HepG2 (cell line): ENCODE results near the gene SLX9. TPM values are rescaled to one million over a fixed set of nuclear protein-coding genes. Genes with fewer than 3 reads are reported as not detected.
A peak's percentile ranks its signal among the peaks of the same experiment; 100 is the strongest.

Source experiments
- ATAC-seq: fragments of 200-7000 bp; cut with Tn5 transposase; 3 replicates; pipeline ENCODE4 v1.9.1; 2020; ENCODE audit warnings: mild to moderate bottlenecking, moderate library complexity
- BruUV-seq: library from RNA; stranded (reverse); fragments of 400-500 nt; replicated peaks from 2 replicates; lab custom pipeline; 2021; lab: Mats Ljungman, UMichigan
- CTCF ChIA-PET: fragments of 300-600 bp; formaldehyde crosslinking; extraction: SDS; loops from one replicate; lab custom pipeline; 2021; ENCODE audit warnings: low total read pairs, inconsistent platforms, low intra/inter-chr PET ratio; lab: Yijun Ruan, JAX
- POLR2A ChIA-PET: fragments of 350-600 bp; sonication (Branson Sonifier 250); formaldehyde crosslinking; loops from one replicate; lab custom pipeline; 2020; ENCODE audit warnings: antibody characterized with exemption, inconsistent platforms; lab: Yijun Ruan, JAX
- DNase-seq: peaks from one replicate; pipeline ENCODE4 v3.0.0-alpha.2; 2015; ENCODE audit warnings: low spot score
- FAIRE-seq: peaks from 3 replicates; lab custom pipeline; 2011; peaks lifted over from hg19 to GRCh38; lab: Jason Lieb, UNC
- H2AFZ ChIP-seq: one replicate; pipeline ENCODE4 v1.6.1; 2011; ENCODE audit warnings: low read length, inconsistent platforms
- H3K27ac ChIP-seq: fragments of 300-600 bp; 3 replicates; pipeline ENCODE4 v1.8.0; 2011; ENCODE audit warnings: mixed run types, mild to moderate bottlenecking, mixed read lengths, low read length, inconsistent platforms; ENCODE audit not compliant: insufficient read depth; ENCODE audit errors: extremely low read length
- H3K27me3 ChIP-seq, 2 experiments: fragments of 200-600 bp in 1 of 2; 2 replicates in 1 of 2; 3 replicates in 1 of 2; pipeline versions ENCODE4 v1.6.0 to v1.8.0; 2011; ENCODE audit warnings: low read length in 2 of 2, mild to moderate bottlenecking in 2 of 2, moderate library complexity in 2 of 2, inconsistent platforms in 1 of 2; ENCODE audit not compliant: insufficient read depth in 2 of 2, control insufficient read depth in 1 of 2
- H3K36me3 ChIP-seq, 2 experiments: fragments of 200-600 bp in 1 of 2; replicated peaks in 1 of 2; 2 replicates in 1 of 2; 3 replicates in 1 of 2; pipeline versions ENCODE4 v1.5.1 to v1.8.0; 2011; ENCODE audit warnings: low read length in 2 of 2, inconsistent platforms in 1 of 2; ENCODE audit not compliant: insufficient read depth in 2 of 2, control insufficient read depth in 1 of 2
- H3K4me1 ChIP-seq: 2 replicates; pipeline ENCODE4 v1.5.1; 2012; ENCODE audit warnings: low read length, inconsistent platforms; ENCODE audit not compliant: insufficient read depth
- H3K4me2 ChIP-seq: 2 replicates; pipeline ENCODE4 v1.6.0; 2011; ENCODE audit warnings: low read depth, low read length, inconsistent platforms
- H3K4me3 ChIP-seq, 3 experiments: fragments of 200-600 bp in 1 of 3; sonication (generic), shearing (Covaris generic) in 1 of 3; replicated peaks in 1 of 3; 2 replicates each; pipeline ENCODE4 v1.5.1; 2011 to 2016; ENCODE audit warnings: low read length in 3 of 3, inconsistent platforms in 2 of 3, low read depth in 2 of 3, mild to moderate bottlenecking in 2 of 3, control low read depth in 1 of 3, mixed read lengths in 1 of 3; ENCODE audit not compliant: insufficient read depth in 1 of 3
- H3K79me2 ChIP-seq: one replicate; pipeline ENCODE4 v1.6.1; 2011; ENCODE audit warnings: low read length, inconsistent platforms; ENCODE audit not compliant: insufficient read depth
- H3K9ac ChIP-seq: 2 replicates; pipeline ENCODE4 v1.6.0; 2011; ENCODE audit warnings: mild to moderate bottlenecking, low read depth, low read length, inconsistent platforms; ENCODE audit not compliant: insufficient read depth
- H3K9me3 ChIP-seq: 2 replicates; pipeline ENCODE4 v1.5.1; 2012; ENCODE audit warnings: mild to moderate bottlenecking, low read length
- H4K20me1 ChIP-seq: 2 replicates; pipeline ENCODE4 v1.6.0; 2011; ENCODE audit warnings: inconsistent platforms, mild to moderate bottlenecking, low read length, moderate library complexity; ENCODE audit not compliant: insufficient read depth
- ARHGAP35 ChIP-seq: sonication (generic); formaldehyde crosslinking; IDR thresholded peaks from 2 replicates; pipeline ENCODE4 v1.9.0; 2022; ENCODE audit warnings: mild to moderate bottlenecking, inconsistent platforms, moderate library complexity, missing genetic modification reagents, borderline replicate concordance
- DMAP1 ChIP-seq: IDR thresholded peaks from 2 replicates; pipeline ENCODE4 v1.6.1; 2016
- GTF3A ChIP-seq: sonication (generic); formaldehyde crosslinking; conservative IDR thresholded peaks from 2 replicates; pipeline ENCODE4 v1.4.0; 2020; ENCODE audit warnings: mild to moderate bottlenecking, missing genetic modification reagents
- HHEX ChIP-seq: IDR thresholded peaks from 2 replicates; pipeline ENCODE4 v1.6.1; 2016; ENCODE audit warnings: control low read depth
- NR1H2 ChIP-seq: sonication (generic); formaldehyde crosslinking; IDR thresholded peaks from 2 replicates; pipeline ENCODE4 v1.8.1; 2022; ENCODE audit warnings: low read depth, missing genetic modification reagents, borderline replicate concordance
- SALL1 ChIP-seq: sonication (generic); formaldehyde crosslinking; IDR thresholded peaks from 2 replicates; pipeline ENCODE4 v1.8.0; 2022; ENCODE audit warnings: mild to moderate bottlenecking, missing genetic modification reagents
- STAT5B ChIP-seq: sonication (generic); formaldehyde crosslinking; IDR thresholded peaks from 2 replicates; pipeline ENCODE4 v1.4.0; 2020; ENCODE audit warnings: missing genetic modification reagents
- ZFX ChIP-seq: sonication (generic); formaldehyde crosslinking; IDR thresholded peaks from 2 replicates; pipeline ENCODE4 v1.4.0; 2020; ENCODE audit warnings: mild to moderate bottlenecking, low read depth, missing genetic modification reagents, moderate library complexity
- ZNF136 ChIP-seq: sonication (generic); formaldehyde crosslinking; IDR thresholded peaks from 2 replicates; pipeline ENCODE4 v1.8.1; 2022; ENCODE audit warnings: low read depth, mild to moderate bottlenecking, moderate library complexity, missing genetic modification reagents
- ZNF326 ChIP-seq: sonication (generic); formaldehyde crosslinking; IDR thresholded peaks from 2 replicates; pipeline ENCODE4 v1.4.0; 2020; ENCODE audit warnings: missing genetic modification reagents, borderline replicate concordance
- ZNF607 ChIP-seq: sonication (generic); formaldehyde crosslinking; IDR thresholded peaks from 2 replicates; pipeline ENCODE4 v1.5.1; 2020; ENCODE audit warnings: missing genetic modification reagents, mild to moderate bottlenecking, borderline replicate concordance
- ZNF614 ChIP-seq: IDR thresholded peaks from 2 replicates; pipeline ENCODE4 v1.6.1; 2018; ENCODE audit warnings: missing biosample characterization, missing genetic modification reagents, inconsistent platforms, borderline replicate concordance
- ZNF709 ChIP-seq: sonication (generic); formaldehyde crosslinking; IDR thresholded peaks from 2 replicates; pipeline ENCODE4 v1.5.0; 2020; ENCODE audit warnings: mild to moderate bottlenecking, missing genetic modification reagents
- WGBS: methylation state at CpG from one replicate; pipeline ENCODE4 v1.1.6; 2017; ENCODE audit warnings: low lambda C conversion rate; 5-methylcytosine and 5-hydroxymethylcytosine counted together
- in situ Hi-C: cut with HindIII; loops from 2 replicates; pipeline ENCODE4 v1.10.0; 2017; ENCODE audit warnings: low pct_unique_long_range_greater_than_20kb; ENCODE audit not compliant: extremely low pct_ligation_motif_present
- intact Hi-C: fragments of 100-400 bp; cut with micrococcal nuclease; formaldehyde crosslinking; loops from one replicate; pipeline ENCODE4 v1.10.0; 2022; ENCODE audit not compliant: unreplicated experiment
- polyA plus RNA-seq, 8 experiments: library from polyadenylated mRNA; depleted of rRNA in 3 of 8; stranded (reverse) in 7 of 8; unstranded in 1 of 8; fragments of >200 nt; fragmentation: Illumina TruSeq in 4 of 8; extraction: Trizol in 4 of 8; gene quantifications; 2 replicates each; pipeline versions ENCODE4 v1.2.1 to v1.2.3, GENCODE V29; 2011 to 2016; ENCODE audit warnings: low read depth in 4 of 8, missing spikeins in 1 of 8, mixed read lengths in 1 of 8; ENCODE audit not compliant: insufficient read depth in 1 of 8
- total RNA-seq, 5 experiments: library from RNA; depleted of rRNA; stranded (reverse); fragments of >200 nt; fragmentation: Illumina TruSeq; extraction: Trizol; gene quantifications; 2 replicates each; pipeline ENCODE4 v1.2.3, GENCODE V29; 2016; ENCODE audit warnings: low read depth in 1 of 5
- TF ChIP-seq, protein P1 (sequence below): sonication (generic); formaldehyde crosslinking; IDR thresholded peaks from 2 replicates; pipeline ENCODE4 v1.9.0; 2022; ENCODE audit warnings: missing genetic modification reagents, mild to moderate bottlenecking, borderline replicate concordance

Gene SLX9
- total and polyA plus RNA-seq, 2 of the 13 experiments (the other 11 are each of a cell fraction or from before 2014, with no cell fraction given), result 21.0 to 47.1 TPM

- FAIRE-seq (no peak), ATAC-seq (no peak), DNase-seq (no peak)
- no peak for TF ChIP-seq NR1H2 (CRISPR knock-in tag)
- TF ChIP-seq GTF3A (CRISPR knock-in tag), result no peak
- TF ChIP-seq ZFX (CRISPR knock-in tag), result 0 out of 2 replicates have a peak, but pooled peaks have one; percentile 40
- peaks cover 72% of the 10 kb centered on the region for H3K4me1 ChIP-seq
- no TSS peak for BruUV-seq
- peak overlapping the region; percentile 23; the same call in 1 of the 2 replicates for H3K4me2 ChIP-seq
- CTCF ChIA-PET, result no interaction called here
- H2AFZ ChIP-seq, result no peak overlapping the region
- intact Hi-C loops (no loop called here), in situ Hi-C loops (no loop called here)
- no peaks in the 10 kb centered on the region for H3K9me3 ChIP-seq
- no peaks in the 10 kb centered on the region for H4K20me1 ChIP-seq
- H3K27ac ChIP-seq, result no peak overlapping the region
- POLR2A ChIA-PET, result interaction anchor here (1.2 to 2.3 kb wide), 2 partner anchors 10 to 24 kb away, joined by 3 to 10 read pairs; no protein-coding TSS in a partner anchor
- 11% methylated on average over 8 of the region's 20 CpGs for WGBS
- H3K79me2 ChIP-seq, result no peaks in the 10 kb centered on the region
- peak overlapping the region in 1 of 3 experiments; percentile 10; a peak in 1 of 6 replicates for H3K4me3 ChIP-seq
- no peak overlapping the region for H3K9ac ChIP-seq
- H3K36me3 ChIP-seq, result no peaks in the 10 kb centered on the region
- peaks cover 14 to 64% of the 10 kb centered on the region in 2 experiments for H3K27me3 ChIP-seq
Observed at GRCh38 chr21:44988607-44989536, 49.0 kb downstream of the SLX9 start.

GRCh38 chr21:44989537-44989886 is 49.7 kb downstream of the SLX9 start:
- no peaks in the 10 kb centered on the region for H4K20me1 ChIP-seq
- in situ Hi-C loops, result no loop called here
- no peak for ATAC-seq
- H2AFZ ChIP-seq, result no peak overlapping the region
- BruUV-seq, result no TSS peak
- WGBS, result 56% methylated on average over 6 of the region's 8 CpGs
- ChIA-PET CTCF (no interaction called here), POLR2A (interaction anchor here (1.2 to 2.3 kb wide), 2 partner anchors 9 to 23 kb away, joined by 3 to 10 read pairs; no protein-coding TSS in a partner anchor)
- DNase-seq, result peak; percentile 31
- intact Hi-C loops, result no loop called here
- no peaks in the 10 kb centered on the region for H3K9me3 ChIP-seq
- H3K4me2 ChIP-seq, result peak overlapping the region; percentile 23; the same call in 1 of the 2 replicates
- H3K4me1 ChIP-seq, result peaks cover 69% of the 10 kb centered on the region
- H3K79me2 ChIP-seq, result no peaks in the 10 kb centered on the region
- no peak for FAIRE-seq
- H3K27ac ChIP-seq, result no peak overlapping the region
- H3K27me3 ChIP-seq, result peaks cover 14 to 71% of the 10 kb centered on the region in 2 experiments
- no peak overlapping the region for H3K9ac ChIP-seq
- no peak overlapping the region for H3K4me3 ChIP-seq
- TF ChIP-seq HHEX, result no peak
- no peak for TF ChIP-seq DMAP1
- no peak for TF ChIP-seq ZNF136 (CRISPR knock-in tag)
- no peak for TF ChIP-seq ZNF709
- TF ChIP-seq STAT5B, result no peak
- no peak for TF ChIP-seq ARHGAP35 (CRISPR knock-in tag)
- TF ChIP-seq ZNF326, result no peak
- TF ChIP-seq ZNF607 (CRISPR knock-in tag), result no peak
- TF ChIP-seq SALL1 (CRISPR knock-in tag), result no peak
- TF ChIP-seq, protein P1, sequence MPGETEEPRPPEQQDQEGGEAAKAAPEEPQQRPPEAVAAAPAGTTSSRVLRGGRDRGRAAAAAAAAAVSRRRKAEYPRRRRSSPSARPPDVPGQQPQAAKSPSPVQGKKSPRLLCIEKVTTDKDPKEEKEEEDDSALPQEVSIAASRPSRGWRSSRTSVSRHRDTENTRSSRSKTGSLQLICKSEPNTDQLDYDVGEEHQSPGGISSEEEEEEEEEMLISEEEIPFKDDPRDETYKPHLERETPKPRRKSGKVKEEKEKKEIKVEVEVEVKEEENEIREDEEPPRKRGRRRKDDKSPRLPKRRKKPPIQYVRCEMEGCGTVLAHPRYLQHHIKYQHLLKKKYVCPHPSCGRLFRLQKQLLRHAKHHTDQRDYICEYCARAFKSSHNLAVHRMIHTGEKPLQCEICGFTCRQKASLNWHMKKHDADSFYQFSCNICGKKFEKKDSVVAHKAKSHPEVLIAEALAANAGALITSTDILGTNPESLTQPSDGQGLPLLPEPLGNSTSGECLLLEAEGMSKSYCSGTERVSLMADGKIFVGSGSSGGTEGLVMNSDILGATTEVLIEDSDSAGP (CRISPR knock-in tag), result no peak
- no peak for TF ChIP-seq ZNF614 (CRISPR knock-in tag)
- no peaks in the 10 kb centered on the region for H3K36me3 ChIP-seq
